Dedifferentiated amniotic fluid mesenchymal stem cell (primary cell): ENCODE measurements around the gene ZNRF3.
"Not testable (repeated sequence)": the region's sequence is repeated elsewhere in the genome, so short reads cannot be mapped to it uniquely, and the experiment has no call there.

ENCODE experiments used
- DNase-seq: peaks from one replicate; pipeline ENCODE4 v3.0.0-alpha.2; 2016; ENCODE audit errors: extremely low spot score

ZNRF3 gene

DNA sequence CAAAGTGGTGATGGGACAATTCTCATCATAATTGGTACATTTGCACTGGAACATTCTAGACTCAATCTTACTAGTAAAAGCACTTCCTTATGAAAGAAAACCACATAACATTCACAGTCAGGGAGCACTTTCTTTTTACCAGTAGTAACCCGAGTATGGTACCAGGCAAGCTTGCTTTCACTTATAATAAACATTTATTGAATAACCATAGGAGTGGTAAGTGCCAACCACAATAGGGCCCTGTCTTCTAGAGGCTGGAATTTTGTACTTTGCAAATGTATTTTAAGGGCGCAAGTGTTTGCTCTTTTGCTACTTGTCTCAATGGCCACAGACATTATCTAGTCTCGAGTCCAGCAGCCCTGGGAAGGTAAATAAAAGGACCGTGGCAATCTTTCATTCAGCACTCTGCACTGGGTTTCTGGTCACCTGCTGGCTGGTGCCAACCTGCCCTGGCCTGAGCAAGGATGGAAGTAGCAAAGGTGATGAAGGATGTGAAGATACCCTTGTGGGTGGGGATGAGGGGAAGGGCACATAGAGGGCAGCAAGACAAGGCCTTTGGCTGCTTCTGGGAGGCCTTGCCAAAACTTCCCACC is 154.1 kb downstream of the ZNRF3 start:
- no peak for DNase-seq

DNA sequence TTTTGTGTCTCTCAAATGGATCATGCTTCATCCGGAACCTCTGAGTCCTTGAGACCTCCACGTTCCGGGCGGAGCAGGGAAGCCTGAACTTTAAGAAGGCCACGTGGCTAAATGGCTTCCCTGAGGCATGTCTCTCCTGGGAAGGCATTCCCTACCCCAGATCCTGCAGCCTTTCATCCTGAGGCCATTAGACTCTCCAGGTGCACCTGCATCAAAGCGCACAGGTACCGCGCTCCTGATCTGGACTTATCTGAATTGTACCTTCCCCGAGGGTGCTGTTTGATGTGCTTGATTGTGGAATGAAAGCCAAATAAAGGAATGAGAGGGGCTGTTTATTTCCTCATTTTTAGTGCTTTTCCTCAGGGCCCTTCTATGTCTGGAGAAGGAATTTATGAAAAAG is 155.8 kb downstream of the ZNRF3 start:
- no peak for DNase-seq

GRCh38 chr22:29039684-29040083 is 156.3 kb downstream of the ZNRF3 start:
- DNase-seq, result not testable (repeated sequence)

GRCh38 chr22:29040385-29041275 is 157.3 kb downstream of the ZNRF3 start:
- peak; percentile 93 for DNase-seq

DNA sequence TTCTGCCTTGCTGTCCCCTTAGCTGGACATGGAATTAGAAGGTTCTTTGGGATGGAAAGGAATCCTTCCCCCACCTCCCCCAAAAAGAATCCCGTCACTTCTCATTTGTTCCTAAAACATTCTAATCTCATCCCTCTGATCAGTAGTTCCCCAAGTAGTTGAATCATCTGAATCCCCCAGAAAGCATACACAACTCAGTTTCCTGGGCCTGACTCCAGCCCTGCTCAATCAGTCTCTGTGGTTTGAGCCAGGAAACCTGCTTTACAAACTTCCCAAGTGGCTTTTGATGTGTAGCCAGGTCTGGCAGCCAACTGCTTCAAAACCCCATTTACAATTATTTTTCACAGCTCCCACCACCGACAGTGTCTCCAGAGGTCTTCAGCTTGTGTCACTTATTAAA is 158.0 kb downstream of the ZNRF3 start:
- no peak for DNase-seq

GRCh38 chr22:29043906-29044575 is 160.7 kb downstream of the ZNRF3 start:
- peak; percentile 73 for DNase-seq

DNA sequence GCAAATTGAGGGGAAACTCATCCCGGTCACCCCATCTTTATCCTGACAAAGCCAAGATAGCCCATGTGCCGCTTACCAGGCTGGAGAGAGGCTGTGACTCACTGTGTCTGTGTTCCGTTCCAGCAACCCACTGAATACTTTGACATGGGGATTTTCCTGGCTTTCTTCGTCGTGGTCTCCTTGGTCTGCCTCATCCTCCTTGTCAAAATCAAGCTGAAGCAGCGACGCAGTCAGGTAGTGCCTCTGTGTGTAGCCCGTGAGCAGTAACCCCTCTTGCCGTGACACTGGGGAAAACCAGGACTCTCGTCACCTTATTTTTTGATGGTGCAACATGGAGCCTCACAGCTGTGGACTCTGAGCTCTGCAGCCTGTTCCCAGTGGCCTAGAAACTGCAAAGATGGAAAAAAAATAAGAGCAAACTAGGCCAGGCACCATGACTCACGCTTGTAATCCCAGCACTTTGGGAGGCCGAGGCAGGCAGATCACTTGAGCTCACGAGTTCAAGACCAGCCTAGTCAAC is 161.3 kb downstream of the ZNRF3 start:
- DNase-seq, result peak; percentile 33

GRCh38 chr22:29048822-29049654 is 165.7 kb downstream of the ZNRF3 start:
- no peak for DNase-seq

GRCh38 chr22:29049655-29050263 is 166.4 kb downstream of the ZNRF3 start:
- no peak for DNase-seq

DNA sequence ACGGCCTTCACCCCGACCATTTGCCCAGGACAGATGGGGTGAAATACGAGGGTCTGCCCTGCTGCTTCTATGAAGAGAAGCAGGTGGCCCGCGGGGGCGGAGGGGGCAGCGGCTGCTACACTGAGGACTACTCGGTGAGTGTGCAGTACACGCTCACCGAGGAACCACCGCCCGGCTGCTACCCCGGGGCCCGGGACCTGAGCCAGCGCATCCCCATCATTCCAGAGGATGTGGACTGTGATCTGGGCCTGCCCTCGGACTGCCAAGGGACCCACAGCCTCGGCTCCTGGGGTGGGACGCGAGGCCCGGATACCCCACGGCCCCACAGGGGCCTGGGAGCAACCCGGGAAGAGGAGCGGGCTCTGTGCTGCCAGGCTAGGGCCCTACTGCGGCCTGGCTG is 167.1 kb downstream of the ZNRF3 start:
- DNase-seq, result no peak

DNA sequence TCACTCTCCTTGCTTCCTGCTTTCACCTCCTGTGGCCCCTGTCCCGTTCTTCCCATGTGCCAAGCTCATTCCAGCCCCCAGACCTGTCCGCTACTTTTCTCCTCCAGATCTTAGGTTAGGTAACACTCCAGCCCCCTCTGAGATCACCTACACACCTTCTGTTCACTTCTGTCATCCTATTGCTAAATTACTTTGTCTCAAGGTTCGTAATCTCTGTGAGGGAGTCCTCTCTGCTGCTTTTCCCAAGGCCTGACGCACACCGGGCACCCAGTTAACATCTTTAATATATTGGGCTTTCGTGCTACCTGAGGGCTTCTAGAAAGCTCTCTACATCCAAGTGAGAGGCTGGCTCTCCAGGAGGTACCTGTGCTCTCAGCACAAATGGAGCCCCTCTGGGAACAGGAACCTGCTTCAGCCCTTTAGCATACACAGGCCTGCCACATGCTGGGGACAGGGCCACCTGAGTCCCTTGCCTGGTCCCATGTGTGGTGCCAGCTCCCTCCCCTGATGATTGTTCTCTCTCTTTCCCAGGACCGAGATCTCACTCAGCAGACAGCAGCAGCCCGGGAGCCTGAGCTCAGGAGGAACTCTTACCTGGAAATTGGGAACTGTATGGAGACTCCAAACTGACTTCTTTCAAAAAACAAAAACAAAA is 169.8 kb downstream of the ZNRF3 start:
- DNase-seq, result no peak

- no peak for DNase-seq
These were observed 170.9 kb downstream of the ZNRF3 start for GRCh38 chr22:29054251-29054767.

DNA sequence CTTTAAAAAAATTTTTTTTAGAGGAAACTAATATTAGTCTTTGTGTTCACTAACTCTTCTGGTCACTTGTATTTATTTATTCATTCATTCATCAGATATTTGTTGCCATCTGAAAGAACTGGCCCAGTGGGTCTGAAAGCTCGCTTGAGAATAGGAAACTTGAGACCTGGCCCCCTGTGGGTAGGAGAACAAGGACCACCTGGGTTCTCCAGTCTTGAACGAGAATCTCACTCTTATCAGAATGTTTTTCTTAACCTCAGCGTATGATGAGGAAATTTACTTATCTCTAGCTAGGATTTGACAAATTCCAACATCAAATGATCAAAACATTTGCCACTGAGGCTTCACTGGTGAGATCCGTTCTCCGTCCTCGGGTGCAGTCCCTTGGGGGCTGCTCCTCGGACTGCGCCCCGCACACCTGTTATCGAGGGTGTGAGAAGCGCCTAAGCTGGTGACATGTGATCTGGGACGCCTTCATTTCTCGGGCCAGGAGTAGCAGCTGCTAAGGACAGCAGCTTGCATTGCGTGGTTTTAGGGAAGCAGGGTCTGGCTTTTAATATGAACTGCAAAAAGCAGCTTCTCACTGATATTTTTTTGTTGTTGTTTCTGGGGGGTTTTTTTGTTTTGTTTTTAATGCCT is 171.9 kb downstream of the ZNRF3 start:
- DNase-seq, result no peak

GRCh38 chr22:29056472-29056871 is 173.1 kb downstream of the ZNRF3 start:
- DNase-seq, result no peak

- DNase-seq, result no peak
These were observed 177.0 kb downstream of the ZNRF3 start for GRCh38 chr22:29060251-29060869.

GRCh38 chr22:29060931-29061330 is 177.6 kb downstream of the ZNRF3 start:
- DNase-seq, result no peak

GRCh38 chr22:29061773-29062172 is 178.4 kb downstream of the ZNRF3 start, which contains the start of gene C22orf31:
Gene C22orf31, minus strand, starts transcription at chr22:29061831. Its CDS starts 39 bp downstream, at chr22:29061792.
- no peak for DNase-seq

GRCh38 chr22:29062286-29062821 is 179.0 kb downstream of the ZNRF3 start:
- no peak for DNase-seq
